H9 (cell line): ENCODE data around the gene PWWP2B. TPM values are rescaled to one million over a fixed set of nuclear protein-coding genes. Genes with fewer than 3 reads are reported as not detected.
"Not testable (repeated sequence)": the region's sequence is repeated elsewhere in the genome, so short reads cannot be mapped to it uniquely, and the experiment has no call there.

Experiments used
- DNase-seq: peaks from one replicate; pipeline ENCODE4 v3.0.0-alpha.2; 2017
- H2AFZ ChIP-seq: one replicate; pipeline ENCODE4 v1.6.1; 2013; ENCODE audit warnings: mild to moderate bottlenecking, low read length, control low read depth, moderate library complexity
- H2AK5ac ChIP-seq: 2 replicates; pipeline ENCODE4 v1.6.1; 2013; ENCODE audit warnings: low read length, control low read depth, mixed read lengths; ENCODE audit not compliant: insufficient read length
- H2BK120ac ChIP-seq: one replicate; pipeline ENCODE4 v1.6.1; 2013; ENCODE audit warnings: low read depth, mild to moderate bottlenecking, low read length, control low read depth, inconsistent platforms; ENCODE audit not compliant: poor library complexity, severe bottlenecking
- H2BK12ac ChIP-seq: 2 replicates; pipeline ENCODE4 v1.6.1; 2013; ENCODE audit warnings: low read length, control low read depth, mixed read lengths, low read depth; ENCODE audit not compliant: insufficient read length
- H2BK15ac ChIP-seq: 2 replicates; pipeline ENCODE4 v1.6.1; 2013; ENCODE audit warnings: low read depth, low read length, control low read depth
- H2BK20ac ChIP-seq: one replicate; pipeline ENCODE4 v1.6.1; 2013; ENCODE audit warnings: low read depth, mild to moderate bottlenecking, low read length, control low read depth, inconsistent platforms; ENCODE audit not compliant: poor library complexity, severe bottlenecking
- H2BK5ac ChIP-seq: 2 replicates; pipeline ENCODE4 v1.6.1; 2013; ENCODE audit warnings: low read length, control low read depth, mixed read lengths; ENCODE audit not compliant: insufficient read length
- H3K14ac ChIP-seq: 2 replicates; pipeline ENCODE4 v1.6.1; 2013; ENCODE audit warnings: low read length, control low read depth; ENCODE audit not compliant: insufficient read depth
- H3K18ac ChIP-seq: 2 replicates; pipeline ENCODE4 v1.6.1; 2013; ENCODE audit warnings: low read depth, mild to moderate bottlenecking, mixed read lengths, low read length, control low read depth; ENCODE audit not compliant: insufficient read length
- H3K23ac ChIP-seq: 2 replicates; pipeline ENCODE4 v1.6.1; 2013; ENCODE audit warnings: low read length, control low read depth, mixed read lengths, low read depth; ENCODE audit not compliant: insufficient read length
- H3K23me2 ChIP-seq: 2 replicates; pipeline ENCODE4 v1.6.1; 2013; ENCODE audit warnings: low read depth, mild to moderate bottlenecking, mixed read lengths, low read length, control low read depth; ENCODE audit not compliant: insufficient read length, poor library complexity, severe bottlenecking
- H3K27ac ChIP-seq: 2 replicates; pipeline ENCODE4 v1.5.1; 2013; ENCODE audit warnings: low read length, control low read depth, mixed read lengths, low read depth; ENCODE audit not compliant: insufficient read length
- H3K27me3 ChIP-seq: 2 replicates; pipeline ENCODE4 v1.6.1; 2013; ENCODE audit warnings: low read length, control low read depth, inconsistent platforms; ENCODE audit not compliant: insufficient read depth
- H3K4ac ChIP-seq: 2 replicates; pipeline ENCODE4 v1.6.1; 2013; ENCODE audit warnings: low read depth, mild to moderate bottlenecking, control low read depth, inconsistent platforms, low read length, moderate library complexity
- H3K4me1 ChIP-seq: 2 replicates; pipeline ENCODE4 v1.6.1; 2013; ENCODE audit warnings: low read length, control low read depth, inconsistent platforms; ENCODE audit not compliant: insufficient read depth
- H3K4me2 ChIP-seq: 2 replicates; pipeline ENCODE4 v1.6.1; 2013; ENCODE audit warnings: low read length, control low read depth, mixed read lengths; ENCODE audit not compliant: insufficient read length, insufficient read depth
- H3K56ac ChIP-seq: 2 replicates; pipeline ENCODE4 v1.6.1; 2013; ENCODE audit warnings: low read depth, mild to moderate bottlenecking, mixed read lengths, low read length, control low read depth; ENCODE audit not compliant: insufficient read length
- H3K79me1 ChIP-seq: 2 replicates; pipeline ENCODE4 v1.6.1; 2013; ENCODE audit warnings: low read depth, mild to moderate bottlenecking, moderate library complexity, low read length, control low read depth, inconsistent platforms; ENCODE audit not compliant: insufficient read depth, poor library complexity, severe bottlenecking
- H3K79me2 ChIP-seq: 2 replicates; pipeline ENCODE4 v1.6.1; 2013; ENCODE audit warnings: low read length, control low read depth, inconsistent platforms; ENCODE audit not compliant: insufficient read depth
- H3K9ac ChIP-seq: 2 replicates; pipeline ENCODE4 v1.6.1; 2013; ENCODE audit warnings: low read length, control low read depth, mixed read lengths; ENCODE audit not compliant: insufficient read length; ENCODE audit errors: extremely low read depth
- H3K9me3 ChIP-seq: one replicate; pipeline ENCODE4 v1.6.1; 2013; ENCODE audit warnings: low read depth, low read length, inconsistent platforms; ENCODE audit not compliant: control insufficient read depth
- H3T11ph ChIP-seq: one replicate; pipeline ENCODE4 v1.6.1; 2013; ENCODE audit warnings: mild to moderate bottlenecking, low read length, control low read depth, inconsistent platforms
- H4K20me1 ChIP-seq: one replicate; pipeline ENCODE4 v1.6.1; 2013; ENCODE audit not compliant: control insufficient read depth, insufficient read length, insufficient read depth
- H4K5ac ChIP-seq: 2 replicates; pipeline ENCODE4 v1.6.1; 2013; ENCODE audit warnings: low read depth, mild to moderate bottlenecking, mixed read lengths, low read length, control low read depth; ENCODE audit not compliant: insufficient read length
- H4K8ac ChIP-seq: replicated peaks from 2 replicates; pipeline ENCODE4 v1.6.1; 2013; ENCODE audit warnings: low read length, control low read depth, mixed read lengths, low read depth; ENCODE audit not compliant: insufficient read length
- H4K91ac ChIP-seq: 2 replicates; pipeline ENCODE4 v1.6.1; 2013; ENCODE audit warnings: low read depth, mild to moderate bottlenecking, moderate library complexity, mixed read lengths, low read length, control low read depth; ENCODE audit not compliant: insufficient read length
- H3K27ac Mint-ChIP-seq, 3 experiments: 2 replicates in 2 of 3; 3 replicates in 1 of 3; pipeline ENCODE4 v1.8.0; 2020 to 2021; ENCODE audit warnings: mixed read lengths in 3 of 3, mild to moderate bottlenecking in 1 of 3, moderate library complexity in 1 of 3
- H3K27me3 Mint-ChIP-seq: 2 replicates; pipeline ENCODE4 v1.8.0; 2021; ENCODE audit warnings: low read depth, mild to moderate bottlenecking, moderate library complexity, mixed read lengths
- H3K36me3 Mint-ChIP-seq, 3 experiments: 2 replicates in 2 of 3; 3 replicates in 1 of 3; pipeline ENCODE4 v1.8.0; 2020 to 2021; ENCODE audit warnings: low read depth in 3 of 3, mixed read lengths in 3 of 3; ENCODE audit not compliant: insufficient read depth in 1 of 3
- H3K4me1 Mint-ChIP-seq, 2 experiments: 2 replicates each; pipeline ENCODE4 v1.8.0; 2020; ENCODE audit warnings: mixed read lengths in 2 of 2
- H3K4me3 Mint-ChIP-seq, 2 experiments: 2 replicates in 1 of 2; 3 replicates in 1 of 2; pipeline ENCODE4 v1.8.0; 2020 to 2021; ENCODE audit warnings: mild to moderate bottlenecking in 2 of 2, mixed read lengths in 2 of 2, moderate library complexity in 1 of 2
- H3K9me3 Mint-ChIP-seq, 2 experiments: 2 replicates in 1 of 2; 3 replicates in 1 of 2; pipeline ENCODE4 v1.8.0; 2020; ENCODE audit warnings: mild to moderate bottlenecking in 2 of 2, mixed read lengths in 2 of 2, moderate library complexity in 1 of 2
- CTCF ChIP-seq: fragments of 200-600 bp; sonication (generic); conservative IDR thresholded peaks from 3 replicates; pipeline ENCODE4 v1.8.0; 2021; ENCODE audit warnings: antibody characterized with exemption, mild to moderate bottlenecking
- WGBS: extraction: QIAGEN DNeasy Blood & Tissue Kit; methylation state at CpG from one replicate; pipeline ENCODE4 v1.1.7; 2013; ENCODE audit warnings: missing lambda C conversion rate, low lambda C conversion rate, mixed read lengths; ENCODE audit not compliant: insufficient read length; ENCODE audit errors: extremely low coverage; 5-methylcytosine and 5-hydroxymethylcytosine counted together
- total RNA-seq: library from RNA; stranded (reverse); gene quantifications from 2 replicates; pipeline ENCODE4 v1.2.1, GENCODE V29; 2021

PWWP2B gene
- total RNA-seq, 1 experiment from 2014 or later: 10.0 TPM

GRCh38 chr10:132377326-132377725, 19.7 kb upstream of the PWWP2B start:
- H3K18ac ChIP-seq: no peak overlapping the region
- no peaks in the 10 kb centered on the region for H3K79me2 ChIP-seq
- no peaks in the 10 kb centered on the region for H3K27me3 ChIP-seq
- no peak overlapping the region for H2AK5ac ChIP-seq
- H3K14ac ChIP-seq: no peak overlapping the region
- no peak overlapping the region for H3K4ac ChIP-seq
- no peaks in the 10 kb centered on the region for H3K9me3 ChIP-seq
- DNase-seq: no peak
- H2BK20ac ChIP-seq: no peak overlapping the region
- H2BK12ac ChIP-seq: no peak overlapping the region
- H3K4me2 ChIP-seq: no peak overlapping the region
- no peaks in the 10 kb centered on the region for H3K79me1 ChIP-seq
- WGBS: no CpG with 5 or more reads among the region's 7 CpGs
- no peaks in the 10 kb centered on the region for H3K4me1 ChIP-seq
- no peak overlapping the region for H2AFZ ChIP-seq
- Mint-ChIP-seq H3K4me3 (no peak overlapping the region), H3K27ac (no peak overlapping the region), H3K27me3 (peaks cover 27% of the 10 kb centered on the region), H3K4me1 (peaks cover 10 to 27% of the 10 kb centered on the region in 2 experiments), H3K36me3 (peaks cover 2 to 5% (median 2%) of the 10 kb centered on the region in 3 experiments; a peak in 4 of 7 replicates), H3K9me3 (peaks cover 2 to 3% of the 10 kb centered on the region in 2 experiments; a peak in 3 of 5 replicates)
- no peak overlapping the region for H2BK15ac ChIP-seq
- no peak overlapping the region for H3K27ac ChIP-seq
- no peak for TF ChIP-seq CTCF
- H4K5ac ChIP-seq: no peak overlapping the region
- H4K20me1 ChIP-seq: no peaks in the 10 kb centered on the region
- H3K23ac ChIP-seq: no peak overlapping the region
- H3T11ph ChIP-seq: no peak overlapping the region
- no peak overlapping the region for H3K56ac ChIP-seq
- H4K8ac ChIP-seq: no peak overlapping the region
- H2BK5ac ChIP-seq: no peak overlapping the region
- no peak overlapping the region for H3K9ac ChIP-seq
- H3K23me2 ChIP-seq: no peaks in the 10 kb centered on the region
- no peak overlapping the region for H2BK120ac ChIP-seq
- no peak overlapping the region for H4K91ac ChIP-seq

- not testable (repeated sequence) for H3K14ac ChIP-seq
- no CpG with 5 or more reads among the region's 16 CpGs for WGBS
These were observed 18.0 kb upstream of the PWWP2B start for GRCh38 chr10:132379026-132379425.

More at GRCh38 chr10:132379026-132379425, 18.0 kb upstream of the PWWP2B start:
- not testable (repeated sequence) for H3K4ac ChIP-seq, H3K79me1 ChIP-seq, H3K9me3 Mint-ChIP-seq, H4K5ac ChIP-seq, H4K8ac ChIP-seq, H3K4me2 ChIP-seq, H3K27ac ChIP-seq, H2BK15ac ChIP-seq, H3K56ac ChIP-seq, H3K9ac ChIP-seq, H3K36me3 Mint-ChIP-seq, H3T11ph ChIP-seq, H3K9me3 ChIP-seq, H2AK5ac ChIP-seq, H3K27me3 ChIP-seq, DNase-seq, H2BK120ac ChIP-seq, H4K91ac ChIP-seq, H3K23me2 ChIP-seq, H3K79me2 ChIP-seq, H2BK5ac ChIP-seq, H2AFZ ChIP-seq, H4K20me1 ChIP-seq, H2BK20ac ChIP-seq, H3K27ac Mint-ChIP-seq, H3K23ac ChIP-seq, H3K4me3 Mint-ChIP-seq, H3K18ac ChIP-seq, H3K4me1 ChIP-seq, H2BK12ac ChIP-seq
- H3K27me3 Mint-ChIP-seq: peaks cover 24% of the 10 kb centered on the region
- peaks cover 11 to 16% of the 10 kb centered on the region in 2 experiments for H3K4me1 Mint-ChIP-seq
